Measurements from ENCODE around the gene SLAMF1.
"Not testable (repeated sequence)": the region's sequence is repeated elsewhere in the genome, so short reads cannot be mapped to it uniquely, and the experiment has no call there.

SLAMF1 gene

GRCh38 chr1:160665330-160666078 is 18.7 kb upstream of the SLAMF1 start:
- DNase-seq (ENCODE audit: low read depth, low spot score), result no peak

GRCh38 chr1:160664573-160665051 is 17.8 kb upstream of the SLAMF1 start:
- no peak for DNase-seq (ENCODE audit: low read depth, low spot score)

- no peak for DNase-seq (ENCODE audit: low read depth, low spot score)
These were observed 16.1 kb upstream of the SLAMF1 start for GRCh38 chr1:160662910-160663309.

GRCh38 chr1:160659566-160659965 is 12.7 kb upstream of the SLAMF1 start:
- DNase-seq (ENCODE audit: low read depth, low spot score), result no peak

- no peak for DNase-seq (ENCODE audit: low read depth, low spot score)
These were observed 12.0 kb upstream of the SLAMF1 start for GRCh38 chr1:160658814-160659193.

GRCh38 chr1:160658162-160658813 is 11.4 kb upstream of the SLAMF1 start:
- DNase-seq (ENCODE audit: low read depth, low spot score), result no peak

- DNase-seq (ENCODE audit: low read depth, low spot score), result no peak
These were observed 10.5 kb upstream of the SLAMF1 start for GRCh38 chr1:160657250-160657781.

GRCh38 chr1:160656737-160657136 is 9.9 kb upstream of the SLAMF1 start:
- DNase-seq (ENCODE audit: low read depth, low spot score), result no peak

- no peak for DNase-seq (ENCODE audit: low read depth, low spot score)
These were observed 6.8 kb upstream of the SLAMF1 start for GRCh38 chr1:160653620-160654016.

GRCh38 chr1:160652924-160653619 is 6.2 kb upstream of the SLAMF1 start:
- DNase-seq (ENCODE audit: low read depth, low spot score), result no peak

GRCh38 chr1:160652065-160652641 is 5.3 kb upstream of the SLAMF1 start:
- not testable (repeated sequence) for DNase-seq (ENCODE audit: low read depth, low spot score)

GRCh38 chr1:160651433-160652064 is 4.7 kb upstream of the SLAMF1 start:
- no peak for DNase-seq (ENCODE audit: low read depth, low spot score)

GRCh38 chr1:160647329-160647720 is 481 bp upstream of the SLAMF1 start:
- no peak for DNase-seq (ENCODE audit: low read depth, low spot score)

- no peak for DNase-seq (ENCODE audit: low read depth, low spot score)
These were observed 664 bp downstream of the SLAMF1 start for GRCh38 chr1:160646180-160646579.

- no peak for DNase-seq (ENCODE audit: low read depth, low spot score)
These were observed 1.3 kb downstream of the SLAMF1 start for GRCh38 chr1:160645386-160646130.

- no peak for DNase-seq (ENCODE audit: low read depth, low spot score)
These were observed 2.4 kb downstream of the SLAMF1 start for GRCh38 chr1:160644399-160644798.

GRCh38 chr1:160643138-160643537 is 3.7 kb downstream of the SLAMF1 start:
- DNase-seq (ENCODE audit: low read depth, low spot score), result no peak

GRCh38 chr1:160642281-160642644 is 4.6 kb downstream of the SLAMF1 start:
- DNase-seq (ENCODE audit: low read depth, low spot score), result no peak

- DNase-seq (ENCODE audit: low read depth, low spot score), result no peak
These were observed 5.2 kb downstream of the SLAMF1 start for GRCh38 chr1:160641323-160642280.

Measured in smooth muscle cell of the brain vasculature (primary cell).